Nephron (organoid): ENCODE results near the gene TNS3.

Experiments used
- H3K27ac Mint-ChIP-seq, 3 experiments: 2 replicates each; pipeline ENCODE4 v1.8.0; 2020; ENCODE audit warnings: mixed read lengths in 3 of 3, mild to moderate bottlenecking in 2 of 3, moderate library complexity in 1 of 3
- H3K27me3 Mint-ChIP-seq: 2 replicates; pipeline ENCODE4 v1.8.0; 2021; ENCODE audit warnings: low read depth, mild to moderate bottlenecking, moderate library complexity, mixed read lengths
- H3K36me3 Mint-ChIP-seq: 2 replicates; pipeline ENCODE4 v1.8.0; 2020; ENCODE audit warnings: low read depth, mixed read lengths
- H3K4me1 Mint-ChIP-seq: 2 replicates; pipeline ENCODE4 v1.8.0; 2020; ENCODE audit warnings: mixed read lengths
- H3K4me3 Mint-ChIP-seq, 3 experiments: 2 replicates each; pipeline ENCODE4 v1.8.0; 2020; ENCODE audit warnings: mild to moderate bottlenecking in 3 of 3, mixed read lengths in 3 of 3, moderate library complexity in 2 of 3
- H3K9me3 Mint-ChIP-seq: 2 replicates; pipeline ENCODE4 v1.8.0; 2020; ENCODE audit warnings: mixed read lengths
- TF ChIP-seq, protein P1 (sequence below), 3 experiments: fragments of 200-600 bp; sonication (generic); IDR thresholded peaks; one replicate each; pipeline ENCODE4 v1.5.0; 2021; ENCODE audit warnings: antibody characterized with exemption in 3 of 3; ENCODE audit not compliant: unreplicated experiment in 3 of 3

TNS3 gene

DNA sequence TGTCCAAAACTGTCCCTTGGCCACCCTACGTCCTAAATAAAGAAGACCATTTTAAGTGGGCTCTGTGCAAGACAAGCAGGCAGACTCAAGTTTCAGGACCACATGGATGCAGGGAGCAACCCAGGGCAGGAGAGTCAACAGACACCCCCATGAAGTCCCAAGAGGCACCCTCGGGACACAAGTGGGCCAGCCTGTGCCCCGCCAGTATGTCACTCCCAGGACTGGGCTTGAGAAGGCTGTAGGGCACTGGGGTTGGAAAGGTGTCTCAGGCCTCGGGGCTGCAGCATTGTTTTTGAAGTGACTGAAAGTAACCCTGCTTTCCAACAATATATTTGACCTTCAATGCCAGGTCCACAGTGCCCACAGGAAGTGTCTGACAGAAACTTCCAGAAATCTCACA lies 157.4 kb downstream of the TNS3 start:
- Mint-ChIP-seq H3K4me1 (peaks cover 22% of the 10 kb centered on the region), H3K4me3 (no peak overlapping the region), H3K27ac (no peak overlapping the region), H3K36me3 (peaks cover 78% of the 10 kb centered on the region), H3K9me3 (peaks cover 4% of the 10 kb centered on the region), H3K27me3 (no peaks in the 10 kb centered on the region)
- TF ChIP-seq, protein P1, sequence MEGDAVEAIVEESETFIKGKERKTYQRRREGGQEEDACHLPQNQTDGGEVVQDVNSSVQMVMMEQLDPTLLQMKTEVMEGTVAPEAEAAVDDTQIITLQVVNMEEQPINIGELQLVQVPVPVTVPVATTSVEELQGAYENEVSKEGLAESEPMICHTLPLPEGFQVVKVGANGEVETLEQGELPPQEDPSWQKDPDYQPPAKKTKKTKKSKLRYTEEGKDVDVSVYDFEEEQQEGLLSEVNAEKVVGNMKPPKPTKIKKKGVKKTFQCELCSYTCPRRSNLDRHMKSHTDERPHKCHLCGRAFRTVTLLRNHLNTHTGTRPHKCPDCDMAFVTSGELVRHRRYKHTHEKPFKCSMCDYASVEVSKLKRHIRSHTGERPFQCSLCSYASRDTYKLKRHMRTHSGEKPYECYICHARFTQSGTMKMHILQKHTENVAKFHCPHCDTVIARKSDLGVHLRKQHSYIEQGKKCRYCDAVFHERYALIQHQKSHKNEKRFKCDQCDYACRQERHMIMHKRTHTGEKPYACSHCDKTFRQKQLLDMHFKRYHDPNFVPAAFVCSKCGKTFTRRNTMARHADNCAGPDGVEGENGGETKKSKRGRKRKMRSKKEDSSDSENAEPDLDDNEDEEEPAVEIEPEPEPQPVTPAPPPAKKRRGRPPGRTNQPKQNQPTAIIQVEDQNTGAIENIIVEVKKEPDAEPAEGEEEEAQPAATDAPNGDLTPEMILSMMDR (IDR thresholded peaks at IDR 0.05; ENCODE audit: unreplicated experiment in 3 of 3), result no peak

- TF ChIP-seq, protein P1 (IDR thresholded peaks at IDR 0.05; ENCODE audit: unreplicated experiment in 3 of 3), result no peak
- Mint-ChIP-seq H3K9me3 (peaks cover 4% of the 10 kb centered on the region), H3K4me1 (peaks cover 27% of the 10 kb centered on the region), H3K36me3 (peaks cover 83% of the 10 kb centered on the region), H3K4me3 (no peak overlapping the region), H3K27ac (no peak overlapping the region), H3K27me3 (no peaks in the 10 kb centered on the region)
Measured at GRCh38 chr7:47423196-47423595, 158.7 kb downstream of the TNS3 start.

GRCh38 chr7:47422611-47423010 lies 159.3 kb downstream of the TNS3 start:
- peak overlapping the region in 1 of 3 experiments; percentile 31 for H3K27ac Mint-ChIP-seq
- H3K4me1 Mint-ChIP-seq, result peaks cover 27% of the 10 kb centered on the region
- TF ChIP-seq, protein P1 (IDR thresholded peaks at IDR 0.05; ENCODE audit: unreplicated experiment in 3 of 3), result no peak
- no peaks in the 10 kb centered on the region for H3K27me3 Mint-ChIP-seq
- peaks cover 4% of the 10 kb centered on the region for H3K9me3 Mint-ChIP-seq
- H3K4me3 Mint-ChIP-seq, result no peak overlapping the region
- H3K36me3 Mint-ChIP-seq, result peaks cover 78% of the 10 kb centered on the region

DNA sequence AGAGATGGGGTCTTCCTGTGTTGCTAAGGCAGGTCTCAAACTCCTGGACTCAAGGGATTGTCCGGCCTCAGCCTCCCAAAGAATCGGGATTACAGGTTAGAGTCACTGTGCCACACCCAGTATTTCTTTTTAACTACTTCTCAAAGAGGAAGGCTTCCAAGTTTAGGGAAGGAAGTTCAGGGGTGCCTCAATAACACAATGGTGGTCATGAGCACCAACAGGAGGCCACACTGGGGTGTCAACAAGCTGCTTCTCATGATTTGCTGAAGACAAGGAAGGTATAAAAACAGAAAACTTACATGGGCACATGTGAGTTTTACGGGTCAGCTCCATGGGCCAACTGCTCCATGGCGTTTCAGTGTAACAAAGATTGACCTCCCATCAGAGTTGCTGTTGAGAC lies 160.5 kb downstream of the TNS3 start:
- H3K27me3 Mint-ChIP-seq, result no peaks in the 10 kb centered on the region

GRCh38 chr7:47420122-47420780 lies 161.7 kb downstream of the TNS3 start:
- Mint-ChIP-seq H3K4me1 (peaks cover 27% of the 10 kb centered on the region), H3K36me3 (peaks cover 70% of the 10 kb centered on the region), H3K4me3 (no peak overlapping the region), H3K27me3 (no peaks in the 10 kb centered on the region), H3K9me3 (peaks cover 4% of the 10 kb centered on the region), H3K27ac (peak overlapping the region in 2 of 3 experiments; percentile 22 to 58)
- TF ChIP-seq, protein P1 (IDR thresholded peaks at IDR 0.05; ENCODE audit: unreplicated experiment in 3 of 3), result no peak

More for the DNA sequence above, 160.5 kb downstream of the TNS3 start:
- no peak overlapping the region for H3K27ac Mint-ChIP-seq
- peaks cover 27% of the 10 kb centered on the region for H3K4me1 Mint-ChIP-seq
- no peak overlapping the region for H3K4me3 Mint-ChIP-seq
- peaks cover 72% of the 10 kb centered on the region for H3K36me3 Mint-ChIP-seq
- TF ChIP-seq, protein P1 (IDR thresholded peaks at IDR 0.05; ENCODE audit: unreplicated experiment in 3 of 3), result no peak
- peaks cover 4% of the 10 kb centered on the region for H3K9me3 Mint-ChIP-seq

GRCh38 chr7:47419471-47419870 lies 162.4 kb downstream of the TNS3 start:
- H3K27me3 Mint-ChIP-seq, result no peaks in the 10 kb centered on the region
- peaks cover 27% of the 10 kb centered on the region for H3K4me1 Mint-ChIP-seq
- peaks cover 4% of the 10 kb centered on the region for H3K9me3 Mint-ChIP-seq
- H3K36me3 Mint-ChIP-seq, result peaks cover 72% of the 10 kb centered on the region
- peak overlapping the region in 1 of 3 experiments; percentile 22 for H3K27ac Mint-ChIP-seq
- H3K4me3 Mint-ChIP-seq, result no peak overlapping the region
- TF ChIP-seq, protein P1 (IDR thresholded peaks at IDR 0.05; ENCODE audit: unreplicated experiment in 3 of 3), result no peak
